GM18520 (cell line): ENCODE results near the gene RNF181.
"Not testable (repeated sequence)": the region's sequence is repeated elsewhere in the genome, so short reads cannot be mapped to it uniquely, and the experiment has no call there.

Experiments
- ATAC-seq: cut with Tn5 transposase; IDR thresholded peaks from one replicate; pipeline ENCODE4 v1.9.1; 2021; ENCODE audit not compliant: unreplicated experiment

The RNF181 gene

GRCh38 chr2:85594715-85595300 lies 737 bp upstream of the RNF181 start:
- ATAC-seq = no peak

GRCh38 chr2:85596026-85596333 lies 435 bp downstream of the RNF181 start:
- ATAC-seq = no peak

- no peak for ATAC-seq
Observed at GRCh38 chr2:85596486-85597143, 1.1 kb downstream of the RNF181 start.

DNA sequence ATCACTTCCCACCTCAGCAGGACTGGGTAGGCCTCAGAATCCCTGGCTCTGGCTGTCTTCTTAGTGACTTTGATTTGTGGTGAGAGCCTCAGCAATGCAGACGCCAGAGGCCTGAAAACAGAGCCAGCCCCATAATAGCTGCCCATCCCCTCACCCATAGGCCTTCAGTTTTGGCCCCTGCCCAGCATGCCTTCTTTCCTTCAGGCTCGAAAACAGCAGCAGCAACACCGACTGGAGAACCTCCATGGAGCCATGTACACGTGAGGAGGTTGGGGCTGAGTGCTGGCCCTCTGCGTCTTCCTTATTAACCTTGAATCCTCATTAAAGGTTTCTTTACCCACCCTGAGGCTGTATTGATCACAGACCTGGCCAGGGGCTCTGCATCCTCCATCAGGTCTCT lies 1.7 kb downstream of the RNF181 start:
- ATAC-seq = no peak

DNA sequence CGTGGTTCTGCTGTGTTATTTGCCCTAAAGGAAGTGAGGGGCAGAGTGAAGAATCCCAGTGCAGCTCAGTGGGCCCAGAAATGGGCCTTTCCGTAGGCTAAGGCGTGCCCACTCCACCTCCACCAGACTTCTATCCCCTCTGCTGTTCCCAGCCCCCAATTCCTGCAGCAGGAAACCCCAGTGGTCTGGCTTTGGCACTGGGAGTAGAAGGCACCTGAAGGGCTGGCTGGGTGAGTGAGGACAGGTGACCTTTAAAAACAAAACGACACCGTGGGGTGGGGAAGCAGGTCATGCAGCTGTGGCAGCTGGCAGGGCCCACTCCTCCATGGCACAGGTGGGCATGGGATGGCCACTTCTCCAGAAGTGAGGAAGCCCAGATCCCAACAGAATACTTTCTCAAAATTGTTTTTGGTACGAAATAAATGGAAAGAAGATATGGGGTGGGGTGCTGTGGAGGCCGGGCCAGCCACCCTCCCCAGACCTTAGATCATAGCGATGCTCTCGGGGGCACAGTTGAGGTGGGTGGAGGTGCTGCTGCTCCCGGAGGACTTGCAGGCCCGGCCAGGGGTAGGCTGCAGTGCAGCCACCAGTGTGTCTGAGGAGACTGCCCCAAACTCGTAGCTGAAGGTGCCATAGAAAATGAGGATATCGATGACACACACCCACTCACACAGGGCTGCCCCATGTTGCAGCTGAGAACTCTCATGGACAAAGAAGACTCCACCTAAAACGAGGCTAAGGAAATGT lies 3.2 kb downstream of the RNF181 start:
- ATAC-seq = no peak

GRCh38 chr2:85599468-85600234 lies 4.1 kb downstream of the RNF181 start:
- no peak for ATAC-seq

DNA sequence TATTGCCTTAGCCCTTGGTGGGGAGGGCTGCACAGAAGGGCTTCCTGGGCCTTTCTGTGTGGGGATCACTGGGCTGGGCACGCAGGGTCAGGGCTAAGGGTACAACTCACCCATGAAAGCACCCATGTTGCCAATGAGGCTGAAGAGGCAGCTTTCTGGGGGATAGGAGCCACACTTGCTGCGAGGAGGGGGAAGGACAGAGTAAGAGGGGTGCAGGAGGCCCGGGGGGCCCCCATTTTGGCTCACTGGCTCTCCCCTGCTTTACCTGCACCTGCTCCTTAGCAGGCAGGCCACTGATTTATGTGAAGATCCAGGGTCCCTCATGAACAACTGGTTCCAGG lies 4.7 kb downstream of the RNF181 start:
- no peak for ATAC-seq

GRCh38 chr2:85600951-85601770 lies 5.6 kb downstream of the RNF181 start:
- no peak for ATAC-seq

DNA sequence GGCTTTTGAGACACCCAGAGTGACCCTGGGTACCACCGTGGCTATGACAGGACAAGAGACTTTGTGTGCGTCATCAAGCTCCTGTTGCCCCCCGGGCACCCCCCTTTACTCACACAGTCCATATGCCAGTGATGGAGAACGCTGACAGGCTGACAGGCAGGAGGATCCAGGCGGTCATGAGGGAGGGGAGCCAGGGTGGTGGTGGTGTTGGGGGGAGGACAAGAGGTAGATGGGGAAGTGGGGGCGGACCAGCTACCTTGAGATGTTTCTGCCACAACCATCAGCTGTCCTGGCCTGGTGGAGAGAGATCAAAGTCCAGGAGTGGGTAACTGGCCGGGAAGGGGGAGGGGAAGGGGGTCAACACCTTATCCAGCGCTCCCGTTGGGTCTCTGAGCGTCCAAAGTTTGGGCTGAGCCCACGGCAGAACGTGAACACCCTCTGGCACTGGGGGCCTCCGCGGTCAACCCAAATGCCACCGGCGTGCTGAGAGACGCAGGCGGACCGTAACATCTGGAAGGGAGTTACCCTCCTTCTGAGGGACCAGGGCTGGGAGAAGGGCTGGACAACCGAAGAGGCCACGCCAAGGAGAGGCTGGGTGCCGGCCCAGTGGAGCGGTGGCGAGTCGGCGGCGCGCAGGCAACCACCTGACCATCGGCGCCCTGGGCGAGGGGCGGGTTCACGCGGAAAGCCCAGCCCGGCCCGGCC lies 6.4 kb downstream of the RNF181 start:
- ATAC-seq = peak; percentile 23

DNA sequence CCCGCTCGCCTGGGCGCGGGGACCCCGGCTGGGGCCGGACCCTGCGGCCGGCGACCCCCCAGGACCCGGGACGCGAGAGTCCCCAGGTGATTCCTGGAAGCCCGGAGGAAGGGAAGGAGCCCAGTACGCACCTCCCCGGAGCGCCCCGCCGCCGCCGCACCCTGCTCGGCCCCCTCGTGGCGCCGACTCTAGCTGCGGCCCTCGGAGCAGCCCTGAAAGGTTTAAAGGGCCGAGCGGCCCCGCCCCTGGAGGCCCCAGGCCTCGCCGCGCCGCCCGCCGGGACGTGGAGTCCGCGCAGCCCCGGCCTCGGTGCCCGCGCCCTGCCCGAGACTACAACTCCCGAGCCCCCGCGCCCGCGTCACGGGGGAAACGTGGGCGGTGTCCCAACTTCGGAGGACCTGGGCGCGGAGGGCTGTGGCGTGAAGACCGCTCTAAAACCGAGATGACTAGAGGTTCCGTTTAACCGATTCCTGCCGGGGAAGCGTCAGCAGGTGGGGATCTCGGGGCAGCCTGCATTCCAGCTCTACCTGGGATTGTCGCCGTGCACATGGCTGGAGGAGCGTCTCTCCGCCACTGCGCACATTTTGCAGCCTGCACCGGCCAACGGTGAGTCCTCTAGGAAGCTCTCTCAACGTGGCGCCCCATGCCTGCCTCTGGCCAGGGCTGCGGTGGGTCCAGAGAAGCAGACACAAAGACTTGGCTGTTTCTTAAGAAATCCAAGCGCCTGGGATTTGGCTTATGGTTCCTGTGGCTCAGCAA lies 7.1 kb downstream of the RNF181 start, which contains the start of gene TMEM150A:
Gene TMEM150A (minus strand): TSS at position 223 of the 759 bp plus-strand sequence. CDS start 750 bp downstream, outside the sequence.
- ATAC-seq = peak; percentile 96

DNA sequence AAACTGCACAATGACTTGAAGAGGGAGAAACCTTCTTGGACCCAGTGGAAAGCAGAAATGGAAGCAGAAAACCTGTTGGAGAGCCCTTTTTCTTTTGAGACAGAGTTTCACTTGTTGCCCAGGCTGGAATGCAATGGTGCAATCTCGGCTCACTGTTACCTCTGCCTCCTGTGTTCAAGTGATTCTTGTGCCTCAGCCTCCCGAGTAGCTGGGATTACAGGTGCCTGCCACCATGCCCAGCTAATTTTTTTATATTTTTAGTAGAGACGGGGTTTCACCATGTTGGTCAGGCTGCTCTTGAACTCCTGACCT lies 8.5 kb downstream of the RNF181 start:
- ATAC-seq = not testable (repeated sequence)

DNA sequence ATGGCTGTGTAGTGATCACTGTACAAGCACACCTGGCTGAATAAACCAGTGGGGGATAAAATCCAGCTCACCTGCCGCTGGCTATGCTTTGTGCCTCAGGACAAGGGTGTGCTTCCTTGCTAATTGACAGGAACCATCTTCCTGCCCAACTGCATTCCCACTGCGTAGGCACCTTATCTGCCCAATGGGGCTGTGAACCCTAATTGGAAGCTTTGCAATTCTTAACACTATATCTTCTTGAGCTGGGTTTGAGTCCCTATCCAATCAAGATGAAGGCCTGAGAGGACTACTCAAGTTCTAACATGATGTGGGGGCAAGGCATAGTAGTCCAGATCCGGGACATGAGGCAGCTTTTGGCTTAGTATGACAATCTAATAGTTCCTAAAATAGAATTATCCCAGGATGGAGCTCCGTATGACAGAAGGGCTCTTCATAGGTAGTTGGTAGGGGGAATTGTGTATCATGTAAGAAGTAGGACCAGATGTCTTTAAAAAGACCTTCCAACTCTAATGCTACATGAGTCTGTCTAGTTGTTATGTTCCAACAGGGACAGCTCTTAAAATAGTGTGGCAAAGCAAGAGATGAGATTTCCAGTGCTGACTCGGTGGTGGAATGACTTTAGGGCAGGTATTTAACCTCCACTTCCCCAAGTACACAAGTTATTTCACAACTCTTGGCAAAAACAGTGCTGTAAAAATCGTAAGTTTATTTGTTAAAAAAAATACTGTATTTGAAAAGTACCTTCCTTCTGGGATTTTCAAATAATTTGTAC lies 9.2 kb downstream of the RNF181 start:
- ATAC-seq = no peak

DNA sequence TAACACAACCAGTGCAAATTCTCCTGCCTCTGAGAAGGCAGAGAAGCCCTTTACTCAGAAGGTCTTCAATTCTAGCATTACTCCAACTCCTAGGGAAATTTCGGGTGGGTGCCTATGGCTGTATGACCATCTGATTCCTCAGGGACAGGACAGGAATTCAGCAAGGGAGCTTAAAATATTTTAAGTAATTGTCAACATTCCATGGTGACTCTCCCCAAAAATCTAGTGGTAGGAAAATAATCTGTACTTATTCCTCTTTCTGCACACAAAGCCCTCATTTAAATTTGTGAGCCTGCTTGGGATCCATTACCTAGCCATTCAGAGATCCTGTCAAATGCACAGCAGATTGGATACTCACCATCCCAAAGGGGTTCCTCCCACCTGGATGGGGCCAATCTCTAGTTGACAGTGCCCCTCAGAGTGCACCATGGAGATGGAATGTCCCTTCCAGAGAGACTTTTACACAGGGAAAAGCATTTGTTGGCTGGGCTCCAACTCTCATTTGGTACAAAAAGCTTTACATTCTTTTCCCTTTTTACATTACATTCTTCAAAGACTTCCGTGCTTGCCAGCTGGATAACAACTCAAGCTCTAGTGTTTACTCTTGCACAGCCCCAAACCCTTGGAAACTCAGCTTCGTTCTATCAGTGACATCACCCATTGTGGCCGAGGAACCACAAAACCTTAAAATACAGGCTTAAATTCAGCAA lies 10.0 kb downstream of the RNF181 start:
- ATAC-seq = no peak

DNA sequence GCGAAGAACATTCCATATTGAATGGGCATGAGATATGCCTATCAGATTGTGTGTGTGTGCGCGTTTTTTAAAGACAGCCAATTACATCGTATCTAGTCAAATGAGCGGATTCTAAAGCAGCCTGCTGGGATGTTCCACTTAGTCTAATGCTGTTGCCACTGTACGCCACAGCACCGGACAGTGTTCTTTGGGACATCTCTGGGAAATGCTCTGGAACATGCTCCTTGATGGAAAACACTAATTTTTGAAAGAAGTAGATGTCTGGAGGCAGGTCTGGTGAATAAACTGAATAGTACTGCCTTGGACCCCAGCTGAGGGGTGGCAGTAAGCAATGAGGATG lies 10.5 kb downstream of the RNF181 start:
- no peak for ATAC-seq

- ATAC-seq = no peak
Observed at GRCh38 chr2:85607268-85608215, 12.0 kb downstream of the RNF181 start.

GRCh38 chr2:85611217-85611704 lies 15.7 kb downstream of the RNF181 start:
- no peak for ATAC-seq
